ENCODE measurements around the gene PCF11.
"Not testable (repeated sequence)": the region's sequence is repeated elsewhere in the genome, so short reads cannot be mapped to it uniquely, and the experiment has no call there.

PCF11 gene, protein sequence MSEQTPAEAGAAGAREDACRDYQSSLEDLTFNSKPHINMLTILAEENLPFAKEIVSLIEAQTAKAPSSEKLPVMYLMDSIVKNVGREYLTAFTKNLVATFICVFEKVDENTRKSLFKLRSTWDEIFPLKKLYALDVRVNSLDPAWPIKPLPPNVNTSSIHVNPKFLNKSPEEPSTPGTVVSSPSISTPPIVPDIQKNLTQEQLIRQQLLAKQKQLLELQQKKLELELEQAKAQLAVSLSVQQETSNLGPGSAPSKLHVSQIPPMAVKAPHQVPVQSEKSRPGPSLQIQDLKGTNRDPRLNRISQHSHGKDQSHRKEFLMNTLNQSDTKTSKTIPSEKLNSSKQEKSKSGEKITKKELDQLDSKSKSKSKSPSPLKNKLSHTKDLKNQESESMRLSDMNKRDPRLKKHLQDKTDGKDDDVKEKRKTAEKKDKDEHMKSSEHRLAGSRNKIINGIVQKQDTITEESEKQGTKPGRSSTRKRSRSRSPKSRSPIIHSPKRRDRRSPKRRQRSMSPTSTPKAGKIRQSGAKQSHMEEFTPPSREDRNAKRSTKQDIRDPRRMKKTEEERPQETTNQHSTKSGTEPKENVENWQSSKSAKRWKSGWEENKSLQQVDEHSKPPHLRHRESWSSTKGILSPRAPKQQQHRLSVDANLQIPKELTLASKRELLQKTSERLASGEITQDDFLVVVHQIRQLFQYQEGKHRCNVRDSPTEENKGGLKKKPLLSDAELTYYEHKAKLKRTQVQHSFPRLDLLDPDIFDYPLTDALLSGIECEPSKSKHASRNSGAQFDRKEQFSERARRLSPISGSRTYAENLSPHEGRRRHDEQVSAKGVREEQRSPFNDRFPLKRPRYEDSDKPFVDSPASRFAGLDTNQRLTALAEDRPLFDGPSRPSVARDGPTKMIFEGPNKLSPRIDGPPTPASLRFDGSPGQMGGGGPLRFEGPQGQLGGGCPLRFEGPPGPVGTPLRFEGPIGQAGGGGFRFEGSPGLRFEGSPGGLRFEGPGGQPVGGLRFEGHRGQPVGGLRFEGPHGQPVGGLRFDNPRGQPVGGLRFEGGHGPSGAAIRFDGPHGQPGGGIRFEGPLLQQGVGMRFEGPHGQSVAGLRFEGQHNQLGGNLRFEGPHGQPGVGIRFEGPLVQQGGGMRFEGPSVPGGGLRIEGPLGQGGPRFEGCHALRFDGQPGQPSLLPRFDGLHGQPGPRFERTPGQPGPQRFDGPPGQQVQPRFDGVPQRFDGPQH (N-terminal part only)

GRCh38 chr11:83156996-83157593 lies at the start of gene PCF11:
TSS of gene PCF11 (plus strand) at chr11:83157131. CDS start at chr11:83157440, 309 bp downstream.
- no peak for DNase-seq

DNA sequence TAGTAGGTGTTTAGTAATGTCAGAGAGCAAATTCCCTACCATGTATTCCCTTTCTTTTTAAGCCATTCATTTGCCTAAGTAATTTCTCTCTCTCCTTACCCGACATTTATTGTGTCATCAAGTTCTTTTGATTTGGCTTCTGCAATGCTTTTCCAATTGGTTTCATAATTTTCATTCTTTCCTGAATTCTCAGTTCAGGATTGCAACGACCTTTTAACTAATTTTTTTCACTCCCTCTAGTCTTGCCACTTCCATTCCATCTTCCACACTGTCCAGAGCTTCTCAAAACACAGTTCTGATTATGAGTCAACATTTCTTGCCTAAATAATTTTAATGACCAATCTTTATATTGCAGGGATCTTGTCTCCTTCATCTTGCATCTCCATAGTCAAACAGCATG lies 44.0 kb upstream of the PCF11 start:
- no peak for DNase-seq

- DNase-seq, result no peak
Observed at GRCh38 chr11:83115026-83115425, 41.9 kb upstream of the PCF11 start.

GRCh38 chr11:83115551-83115950 lies 41.4 kb upstream of the PCF11 start:
- no peak for DNase-seq

- no peak for DNase-seq
Observed at GRCh38 chr11:83116015-83116641, 40.8 kb upstream of the PCF11 start.

DNA sequence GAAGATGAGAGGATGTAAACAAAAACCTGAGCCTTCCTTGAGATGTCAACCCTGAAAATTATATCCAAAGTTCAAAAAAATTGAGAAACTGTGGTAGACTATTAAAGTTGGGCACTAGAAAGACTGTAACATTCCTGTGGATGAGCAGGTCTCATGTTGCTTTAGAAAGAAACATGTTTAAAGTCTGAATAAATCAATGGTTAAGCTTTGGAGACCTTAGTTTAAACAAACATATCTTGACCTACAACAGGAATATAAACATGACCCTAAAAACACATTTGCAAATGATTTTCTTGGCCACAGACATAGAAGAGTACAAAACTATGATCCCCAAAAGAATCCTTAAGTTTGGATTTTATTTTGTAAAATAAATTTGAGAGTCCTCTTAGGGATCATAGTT lies 38.1 kb upstream of the PCF11 start:
- DNase-seq, result no peak

GRCh38 chr11:83119216-83119615 lies 37.7 kb upstream of the PCF11 start:
- DNase-seq, result no peak

GRCh38 chr11:83120327-83120726 lies 36.6 kb upstream of the PCF11 start:
- no peak for DNase-seq

DNA sequence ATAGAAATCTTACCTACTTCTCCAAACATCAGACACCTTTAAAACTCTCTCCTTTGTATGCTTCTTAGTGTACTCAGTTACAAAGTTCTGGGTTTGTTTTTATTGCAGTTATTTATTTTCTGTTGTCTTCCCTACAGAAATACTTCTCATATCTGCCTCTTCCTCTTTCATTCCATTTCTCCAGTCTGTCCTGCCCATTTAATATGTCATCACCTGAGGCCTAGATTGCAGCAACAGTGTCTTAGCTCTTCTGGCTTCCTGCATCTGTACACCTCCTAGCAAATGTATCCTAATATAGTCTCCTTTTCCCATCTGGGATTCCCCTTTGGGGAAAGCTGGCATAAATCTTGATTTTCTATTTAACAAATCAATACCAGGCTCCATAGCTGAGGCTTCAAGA lies 34.9 kb upstream of the PCF11 start:
- DNase-seq, result no peak

- DNase-seq, result no peak
Observed at GRCh38 chr11:83122766-83123165, 34.2 kb upstream of the PCF11 start.

GRCh38 chr11:83124636-83125424 lies 32.1 kb upstream of the PCF11 start:
- DNase-seq, result no peak

DNA sequence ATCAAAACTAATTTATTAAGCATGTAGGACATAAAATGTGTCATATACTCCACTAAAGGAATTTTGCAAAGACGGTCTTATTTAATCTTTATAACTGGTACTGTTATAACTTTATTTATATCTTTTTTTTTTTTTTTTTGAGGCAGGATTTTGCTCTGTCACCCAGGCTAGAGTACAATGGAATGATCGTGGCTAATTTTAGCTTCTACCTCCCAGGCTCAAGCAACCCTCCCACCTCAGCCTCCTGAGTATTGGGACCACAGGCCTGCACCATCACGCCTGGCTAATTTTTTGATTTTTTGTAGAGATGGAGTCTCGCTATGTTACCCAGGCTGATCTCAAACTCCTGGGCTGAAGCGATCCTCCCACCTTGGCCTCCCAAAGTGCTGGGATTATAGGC lies 31.4 kb upstream of the PCF11 start:
- no peak for DNase-seq

DNA sequence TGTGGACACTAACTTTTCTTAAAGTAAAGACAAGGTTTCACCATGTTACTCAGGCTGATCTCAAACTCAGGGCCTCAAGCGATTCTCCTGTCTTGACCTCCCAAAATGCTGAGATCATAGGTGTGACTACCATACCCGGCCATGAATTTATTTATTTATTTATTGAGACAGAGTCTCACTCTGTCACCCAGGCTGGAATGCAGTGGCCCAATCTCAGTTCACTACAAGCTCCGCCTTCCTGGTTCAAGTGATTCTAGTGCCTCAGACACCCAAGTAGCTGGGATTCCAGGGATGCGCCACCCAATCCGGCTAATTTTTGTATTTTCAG lies 29.7 kb upstream of the PCF11 start:
- no peak for DNase-seq

DNA sequence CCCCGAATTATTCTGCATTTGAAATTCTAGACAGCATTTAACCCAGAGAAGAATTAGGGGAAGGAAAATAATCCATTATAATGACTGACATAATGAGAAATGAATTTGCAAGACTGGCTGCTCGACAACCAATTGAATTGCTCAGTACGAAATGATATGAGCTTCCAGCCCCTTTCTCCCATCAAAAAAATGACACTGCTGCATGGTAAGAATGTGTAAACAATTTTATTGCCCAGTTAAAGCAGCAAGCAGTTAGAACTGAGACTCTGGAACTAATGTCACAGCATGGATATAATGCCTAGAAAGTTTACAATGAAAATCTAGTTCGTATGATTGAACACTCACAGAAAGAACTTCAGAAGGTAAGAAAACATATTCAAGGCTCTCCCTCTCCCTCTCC lies 24.7 kb upstream of the PCF11 start:
- DNase-seq, result no peak

GRCh38 chr11:83133266-83133665 lies 23.7 kb upstream of the PCF11 start:
- DNase-seq, result not testable (repeated sequence)

GRCh38 chr11:83139310-83139709 lies 17.6 kb upstream of the PCF11 start:
- DNase-seq, result no peak

DNA sequence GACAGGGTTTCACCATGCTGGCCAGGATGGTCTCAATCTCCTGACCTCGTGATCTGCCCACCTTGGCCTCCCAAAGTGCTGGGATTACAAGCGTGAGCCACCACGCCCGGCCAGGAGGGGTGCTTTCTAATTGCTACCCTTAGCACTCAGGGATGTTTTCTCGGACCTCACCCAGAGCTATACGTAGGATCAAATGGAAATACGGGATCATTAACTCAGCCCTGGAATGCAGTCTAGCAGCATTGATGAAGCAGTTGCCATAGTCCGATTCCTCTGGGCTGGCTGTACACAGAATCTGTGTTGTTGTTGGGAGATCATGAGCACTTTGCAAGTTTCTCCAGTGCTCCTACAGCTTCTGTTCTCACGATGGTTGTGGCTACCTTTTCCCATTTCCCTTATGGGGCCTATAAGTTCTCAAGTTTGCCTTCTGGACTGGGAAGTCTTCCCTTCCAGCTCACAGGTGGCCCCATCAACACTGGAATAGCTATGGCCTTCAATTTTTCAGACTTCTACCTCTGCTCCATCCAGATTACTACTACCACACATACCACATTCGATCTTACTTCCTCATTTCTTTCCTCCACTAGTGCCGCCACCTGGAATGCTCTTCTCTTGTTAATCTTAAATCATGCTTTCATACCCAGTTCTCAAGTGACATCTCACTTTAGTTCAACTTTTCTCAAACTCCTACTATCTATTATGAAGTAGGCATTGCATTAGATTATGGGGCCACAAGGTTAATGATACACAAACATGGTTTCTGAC lies 16.1 kb upstream of the PCF11 start:
- DNase-seq, result no peak

DNA sequence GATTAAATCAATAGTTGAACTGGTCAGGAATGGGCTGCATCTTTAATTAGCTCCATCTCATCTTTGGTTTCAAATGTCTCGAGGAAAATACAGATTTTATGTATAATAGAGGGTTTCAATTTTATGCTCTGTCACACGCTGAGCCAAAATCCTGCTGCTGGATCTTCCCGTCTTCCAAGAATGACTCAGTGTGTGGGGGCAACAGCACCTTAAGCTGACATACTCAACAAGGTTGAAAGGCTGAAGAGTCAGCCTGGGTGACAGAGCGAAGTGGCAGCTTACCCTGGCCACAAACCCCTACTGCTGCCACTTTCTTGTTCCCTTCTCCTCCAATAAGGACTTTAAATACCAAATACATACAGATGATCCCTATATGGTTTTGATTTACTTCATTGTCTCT lies 9.0 kb upstream of the PCF11 start:
- no peak for DNase-seq

DNA sequence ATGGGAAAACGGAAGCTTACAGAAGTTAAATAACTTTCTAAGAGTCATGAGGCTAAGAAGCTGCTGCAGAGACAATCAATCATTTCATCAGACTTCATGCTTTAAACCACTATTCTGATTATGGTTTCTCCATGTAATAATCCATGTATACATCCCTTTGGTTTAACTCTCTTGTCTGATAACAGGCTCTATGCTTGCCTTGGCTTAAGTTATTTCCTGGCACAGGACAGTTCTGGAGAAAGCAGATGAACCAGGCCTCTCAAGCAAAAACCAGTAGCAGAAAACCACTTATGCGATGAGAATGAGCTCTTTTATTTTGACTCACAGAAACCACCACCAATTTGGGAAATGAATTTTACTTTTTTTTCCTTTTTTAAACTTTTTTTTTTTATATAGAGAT lies 6.5 kb upstream of the PCF11 start:
- DNase-seq, result no peak

GRCh38 chr11:83151274-83151977 lies 5.5 kb upstream of the PCF11 start:
- DNase-seq, result no peak

Measured in CD4-positive, alpha-beta T cell treated with Interferon gamma for 1 hour (primary cell).